Caco-2 (cell line): ENCODE measurements around the gene CCNI. TPM values are rescaled to one million over a fixed set of nuclear protein-coding genes. Genes with fewer than 3 reads are reported as not detected.

Source experiments
- BruUV-seq: library from RNA; stranded (reverse); fragments of 400-500 nt; replicated peaks from 2 replicates; lab custom pipeline; 2021; lab: Mats Ljungman, UMichigan
- CTCF ChIA-PET: fragments of 300-600 bp; sonication (Branson Sonifier 250); formaldehyde crosslinking; loops from one replicate; lab custom pipeline; 2022; ENCODE audit warnings: antibody characterized with exemption; lab: Charles Lee
- POLR2A ChIA-PET: fragments of 300-600 bp; sonication (Branson Sonifier 250); formaldehyde crosslinking; loops from one replicate; lab custom pipeline; 2022; ENCODE audit warnings: antibody characterized with exemption; lab: Charles Lee
- DNase-seq, 2 experiments: peaks; one replicate each; pipeline versions ENCODE4 v3.0.0 to v3.0.0-alpha.2; 2020 to 2022
- H3K27me3 ChIP-seq: replicated peaks from 2 replicates; pipeline ENCODE4 v1.6.0; 2011; ENCODE audit warnings: low read length; ENCODE audit not compliant: control insufficient read depth, insufficient read depth
- H3K36me3 ChIP-seq: 2 replicates; pipeline ENCODE4 v1.5.1; 2011; ENCODE audit warnings: low read length; ENCODE audit not compliant: control insufficient read depth, insufficient read depth
- H3K4me1 ChIP-seq: fragments of 250-450 bp; sonication (Bioruptor Pico); 2 replicates; pipeline ENCODE4 v1.5.1; 2020; ENCODE audit warnings: mild to moderate bottlenecking
- H3K4me3 ChIP-seq: 2 replicates; pipeline ENCODE4 v1.5.1; 2011; ENCODE audit warnings: low read depth, mild to moderate bottlenecking, control low read depth, low read length
- H3K9me3 ChIP-seq: fragments of 250-450 bp; sonication (Bioruptor Pico); 2 replicates; pipeline ENCODE4 v1.5.1; 2020; ENCODE audit warnings: mild to moderate bottlenecking, moderate library complexity
- H3K27ac Mint-ChIP-seq: one replicate; pipeline ENCODE4 v1.8.0; 2022; ENCODE audit warnings: mixed read lengths; ENCODE audit not compliant: unreplicated experiment
- H3K27me3 Mint-ChIP-seq: one replicate; pipeline ENCODE4 v1.8.0; 2022; ENCODE audit warnings: mixed read lengths; ENCODE audit not compliant: insufficient read depth, unreplicated experiment
- H3K36me3 Mint-ChIP-seq: one replicate; pipeline ENCODE4 v1.8.0; 2022; ENCODE audit warnings: mild to moderate bottlenecking, mixed read lengths; ENCODE audit not compliant: insufficient read depth, unreplicated experiment
- H3K4me1 Mint-ChIP-seq: one replicate; pipeline ENCODE4 v1.8.0; 2022; ENCODE audit warnings: low read depth, mixed read lengths; ENCODE audit not compliant: unreplicated experiment
- H3K4me3 Mint-ChIP-seq: one replicate; pipeline ENCODE4 v1.8.0; 2022; ENCODE audit warnings: mild to moderate bottlenecking, moderate library complexity, mixed read lengths; ENCODE audit not compliant: unreplicated experiment
- H3K9me3 Mint-ChIP-seq: one replicate; pipeline ENCODE4 v1.8.0; 2022; ENCODE audit warnings: mixed read lengths; ENCODE audit not compliant: unreplicated experiment
- intact Hi-C: fragments of 100-400 bp; cut with micrococcal nuclease; formaldehyde crosslinking; loops from one replicate; pipeline ENCODE4 v1.10.0; 2022; ENCODE audit not compliant: unreplicated experiment
- total RNA-seq: library from RNA; stranded (reverse); gene quantifications from 2 replicates; pipeline ENCODE4 v1.2.3, GENCODE V29; 2022
- TF ChIP-seq, protein P1 (sequence below), 2 experiments: fragments of 200-600 bp in 1 of 2; IDR thresholded peaks; 1 replicate in 1 of 2; 2 replicates in 1 of 2; pipeline versions ENCODE4 v1.5.1 to v1.8.0; 2011 to 2022; ENCODE audit warnings: antibody characterized with exemption in 1 of 2, control low read depth in 1 of 2, inconsistent platforms in 1 of 2, low read depth in 1 of 2, low read length in 1 of 2, mild to moderate bottlenecking in 1 of 2, moderate library complexity in 1 of 2; ENCODE audit not compliant: insufficient read depth in 1 of 2, severe bottlenecking in 1 of 2, unreplicated experiment in 1 of 2

Gene CCNI
- total RNA-seq, 1 experiment from 2014 or later = 164 TPM

DNA sequence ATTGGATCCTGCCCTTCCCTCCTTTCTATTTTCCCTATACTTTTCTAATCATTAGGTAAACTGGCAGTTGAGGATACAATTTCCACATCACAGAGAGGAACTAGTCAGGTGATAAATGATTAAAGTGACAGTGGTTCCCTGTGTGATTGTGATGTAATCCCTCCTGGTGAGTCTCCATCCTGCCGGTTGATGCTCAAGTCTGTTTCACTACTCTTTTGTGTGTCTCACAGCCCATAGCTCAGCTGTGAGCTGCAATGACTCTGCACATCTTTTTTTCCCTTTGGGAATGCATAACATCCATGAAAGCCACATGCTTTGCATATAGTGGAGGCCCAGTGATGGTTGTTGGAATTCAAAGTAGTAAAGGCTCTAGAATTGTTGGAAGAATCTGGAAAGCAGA is 60.4 kb downstream of the CCNI start:
- no peaks in the 10 kb centered on the region for H3K9me3 ChIP-seq
- Mint-ChIP-seq H3K4me3 (no peak overlapping the region), H3K9me3 (no peaks in the 10 kb centered on the region), H3K27me3 (no peaks in the 10 kb centered on the region), H3K27ac (no peak overlapping the region), H3K4me1 (no peaks in the 10 kb centered on the region), H3K36me3 (peaks cover 54% of the 10 kb centered on the region)
- intact Hi-C loops = no loop called here
- TF ChIP-seq, protein P1, sequence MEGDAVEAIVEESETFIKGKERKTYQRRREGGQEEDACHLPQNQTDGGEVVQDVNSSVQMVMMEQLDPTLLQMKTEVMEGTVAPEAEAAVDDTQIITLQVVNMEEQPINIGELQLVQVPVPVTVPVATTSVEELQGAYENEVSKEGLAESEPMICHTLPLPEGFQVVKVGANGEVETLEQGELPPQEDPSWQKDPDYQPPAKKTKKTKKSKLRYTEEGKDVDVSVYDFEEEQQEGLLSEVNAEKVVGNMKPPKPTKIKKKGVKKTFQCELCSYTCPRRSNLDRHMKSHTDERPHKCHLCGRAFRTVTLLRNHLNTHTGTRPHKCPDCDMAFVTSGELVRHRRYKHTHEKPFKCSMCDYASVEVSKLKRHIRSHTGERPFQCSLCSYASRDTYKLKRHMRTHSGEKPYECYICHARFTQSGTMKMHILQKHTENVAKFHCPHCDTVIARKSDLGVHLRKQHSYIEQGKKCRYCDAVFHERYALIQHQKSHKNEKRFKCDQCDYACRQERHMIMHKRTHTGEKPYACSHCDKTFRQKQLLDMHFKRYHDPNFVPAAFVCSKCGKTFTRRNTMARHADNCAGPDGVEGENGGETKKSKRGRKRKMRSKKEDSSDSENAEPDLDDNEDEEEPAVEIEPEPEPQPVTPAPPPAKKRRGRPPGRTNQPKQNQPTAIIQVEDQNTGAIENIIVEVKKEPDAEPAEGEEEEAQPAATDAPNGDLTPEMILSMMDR (IDR thresholded peaks at IDR 0.05; ENCODE audit: insufficient read depth in 1 of 2, low read depth in 1 of 2, low read length in 1 of 2, severe bottlenecking in 1 of 2, unreplicated experiment in 1 of 2) = no peak
- no peak for DNase-seq
- CTCF ChIA-PET = no interaction called here
- H3K4me1 ChIP-seq = no peaks in the 10 kb centered on the region
- H3K27me3 ChIP-seq = no peaks in the 10 kb centered on the region
- H3K4me3 ChIP-seq = no peak overlapping the region
- POLR2A ChIA-PET = no interaction called here
- no peaks in the 10 kb centered on the region; the same call in 1 of the 2 replicates for H3K36me3 ChIP-seq
- BruUV-seq = no TSS peak

DNA sequence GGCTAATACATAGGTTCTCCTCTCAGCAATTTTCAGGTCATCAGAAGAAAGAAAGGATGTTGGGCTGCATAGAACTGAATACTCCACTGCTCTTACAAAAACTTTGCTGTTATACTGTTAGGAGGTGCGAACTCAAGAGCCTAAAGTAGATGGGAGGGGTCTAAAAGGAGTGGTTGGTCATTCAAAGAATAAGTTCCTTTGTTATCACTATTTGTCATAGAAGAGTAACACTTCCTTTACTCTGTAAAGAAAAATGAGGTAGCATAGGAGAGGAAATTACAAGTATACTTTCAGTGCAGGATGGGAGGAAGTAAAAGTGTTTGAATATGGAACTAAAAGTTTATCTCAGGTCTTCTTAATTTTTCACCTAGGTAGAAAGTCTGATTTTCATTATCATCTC is 61.5 kb downstream of the CCNI start:
- intact Hi-C loops = no loop called here
- TF ChIP-seq, protein P1 (IDR thresholded peaks at IDR 0.05; ENCODE audit: insufficient read depth in 1 of 2, low read depth in 1 of 2, low read length in 1 of 2, severe bottlenecking in 1 of 2, unreplicated experiment in 1 of 2) = no peak
- Histone ChIP-seq H3K27me3 (no peaks in the 10 kb centered on the region), H3K4me3 (no peak overlapping the region), H3K9me3 (no peaks in the 10 kb centered on the region), H3K36me3 (no peaks in the 10 kb centered on the region), H3K4me1 (no peaks in the 10 kb centered on the region)
- Mint-ChIP-seq H3K4me1 (no peaks in the 10 kb centered on the region), H3K4me3 (no peak overlapping the region), H3K27me3 (no peaks in the 10 kb centered on the region), H3K36me3 (peaks cover 46% of the 10 kb centered on the region), H3K27ac (no peak overlapping the region), H3K9me3 (no peaks in the 10 kb centered on the region)
- no TSS peak for BruUV-seq
- CTCF ChIA-PET = no interaction called here
- no peak for DNase-seq
- POLR2A ChIA-PET = no interaction called here

DNA sequence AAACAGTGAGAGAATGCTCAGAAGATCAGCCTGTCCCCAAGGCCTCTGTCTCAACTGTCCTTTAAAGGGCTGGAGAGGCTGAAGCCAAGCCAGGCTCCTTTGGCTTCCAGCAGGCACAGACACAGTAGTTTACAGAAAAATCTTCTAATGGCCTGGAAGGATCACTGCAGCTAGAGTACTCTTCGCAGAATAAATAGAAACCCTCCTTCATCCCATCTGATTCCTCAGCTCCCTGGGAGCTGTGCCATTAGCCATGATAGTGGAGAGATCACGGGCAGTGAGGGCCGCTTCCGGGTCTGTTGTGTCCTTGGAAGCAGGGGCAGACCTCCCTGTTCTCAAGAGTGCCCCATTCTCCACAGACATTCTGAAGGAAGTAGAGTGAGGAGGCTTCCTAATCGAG is 63.1 kb downstream of the CCNI start:
- CTCF ChIA-PET = no interaction called here
- Mint-ChIP-seq H3K4me1 (peaks cover 7% of the 10 kb centered on the region), H3K36me3 (peaks cover 49% of the 10 kb centered on the region), H3K27me3 (no peaks in the 10 kb centered on the region), H3K27ac (no peak overlapping the region), H3K9me3 (no peaks in the 10 kb centered on the region), H3K4me3 (no peak overlapping the region)
- intact Hi-C loops = no loop called here
- no TSS peak for BruUV-seq
- Histone ChIP-seq H3K4me1 (peaks cover 2% of the 10 kb centered on the region; the same call in 1 of the 2 replicates), H3K36me3 (no peaks in the 10 kb centered on the region), H3K4me3 (no peak overlapping the region), H3K27me3 (no peaks in the 10 kb centered on the region), H3K9me3 (no peaks in the 10 kb centered on the region)
- TF ChIP-seq, protein P1 (IDR thresholded peaks at IDR 0.05; ENCODE audit: insufficient read depth in 1 of 2, low read depth in 1 of 2, low read length in 1 of 2, severe bottlenecking in 1 of 2, unreplicated experiment in 1 of 2) = no peak
- POLR2A ChIA-PET = no interaction called here
- no peak for DNase-seq
